Smooth muscle cell (in vitro differentiated cells): ENCODE results near the gene ZNF79. TPM values are rescaled to one million over a fixed set of nuclear protein-coding genes. Genes with fewer than 3 reads are reported as not detected.

Source experiments
- DNase-seq: peaks from one replicate; lab custom pipeline; 2025; ENCODE audit not compliant: unreplicated experiment; lab: John Stamatoyannopoulos, UW
- H2AFZ ChIP-seq: fragments of 200-600 bp; sonication (generic); 2 replicates; pipeline ENCODE4 v1.6.0; 2016; ENCODE audit warnings: antibody characterized with exemption, low read depth, mild to moderate bottlenecking
- H3F3A ChIP-seq: fragments of 200-600 bp; sonication (generic); 2 replicates; pipeline ENCODE4 v1.6.0; 2017; ENCODE audit warnings: antibody characterized with exemption, low read depth
- H3K27ac ChIP-seq: fragments of 200-600 bp; sonication (generic); 2 replicates; pipeline ENCODE4 v1.5.1; 2016; ENCODE audit warnings: low read depth, mild to moderate bottlenecking
- H3K27me3 ChIP-seq: fragments of 200-600 bp; sonication (generic); 2 replicates; pipeline ENCODE4 v1.6.1; 2016; ENCODE audit warnings: low read depth, mild to moderate bottlenecking
- H3K36me3 ChIP-seq: fragments of 200-600 bp; sonication (generic); 2 replicates; pipeline ENCODE4 v1.5.1; 2016; ENCODE audit warnings: low read depth
- H3K4me1 ChIP-seq: fragments of 200-600 bp; sonication (generic); 2 replicates; pipeline ENCODE4 v1.5.1; 2016; ENCODE audit warnings: low read depth
- H3K4me2 ChIP-seq: fragments of 200-600 bp; sonication (generic); 2 replicates; pipeline ENCODE4 v1.6.0; 2016; ENCODE audit warnings: mild to moderate bottlenecking
- H3K4me3 ChIP-seq: fragments of 200-600 bp; sonication (generic); 2 replicates; pipeline ENCODE4 v1.5.1; 2016; ENCODE audit warnings: mild to moderate bottlenecking
- H3K79me2 ChIP-seq: fragments of 200-600 bp; sonication (generic); 2 replicates; pipeline ENCODE4 v1.6.0; 2016; ENCODE audit warnings: low read depth, mild to moderate bottlenecking
- H3K9ac ChIP-seq: fragments of 200-600 bp; sonication (generic); 2 replicates; pipeline ENCODE4 v1.6.0; 2016; ENCODE audit warnings: low read depth
- H3K9me3 ChIP-seq: fragments of 200-600 bp; sonication (generic); replicated peaks from 2 replicates; pipeline ENCODE4 v1.5.1; 2016; ENCODE audit warnings: low read depth
- H4K20me1 ChIP-seq: fragments of 200-600 bp; sonication (generic); 2 replicates; pipeline ENCODE4 v1.6.0; 2016; ENCODE audit warnings: low read depth
- CTCF ChIP-seq: fragments of 200-600 bp; sonication (generic); IDR thresholded peaks from 2 replicates; pipeline ENCODE4 v1.5.1; 2017; ENCODE audit warnings: borderline replicate concordance, mild to moderate bottlenecking, antibody characterized with exemption; ENCODE audit not compliant: insufficient read depth, poor library complexity, severe bottlenecking
- WGBS: methylation state at CpG from one replicate; pipeline ENCODE4 v1.1.7; 2016; ENCODE audit warnings: low lambda C conversion rate; 5-methylcytosine and 5-hydroxymethylcytosine counted together
- polyA plus RNA-seq: library from polyadenylated mRNA; unstranded; fragments of >200 nt; fragmentation: Nextera tagmentation; extraction: Ambion mirVana; gene quantifications from 2 replicates; pipeline ENCODE4 v1.2.1, GENCODE V29; 2016
- total RNA-seq: library from RNA; depleted of rRNA; stranded (reverse); fragments of >200 nt; gene quantifications from 2 replicates; pipeline ENCODE4 v1.2.3, GENCODE V29; 2014

The ZNF79 gene
- total and polyA plus RNA-seq, 2 experiments from 2014 or later: 4.3 to 6.6 TPM

- Histone ChIP-seq H3K27ac (no peak overlapping the region), H3K9ac (no peak overlapping the region), H3K4me2 (peak overlapping the region; percentile 17), H3K4me1 (peaks cover 23% of the 10 kb centered on the region), H4K20me1 (peaks cover 6% of the 10 kb centered on the region), H3F3A (peaks cover 35% of the 10 kb centered on the region), H3K27me3 (no peaks in the 10 kb centered on the region), H2AFZ (no peak overlapping the region), H3K9me3 (no peaks in the 10 kb centered on the region), H3K79me2 (peaks cover 10% of the 10 kb centered on the region), H3K4me3 (no peak overlapping the region), H3K36me3 (no peaks in the 10 kb centered on the region)
- TF ChIP-seq CTCF: no peak
- no peak for DNase-seq
- 71% methylated on average over 2 of the region's 2 CpGs for WGBS
These were observed 30.5 kb upstream of the ZNF79 start for GRCh38 chr9:127393645-127394044.

- Histone ChIP-seq H3K27ac (peak overlapping the region; percentile 54), H4K20me1 (peaks cover 12% of the 10 kb centered on the region), H3K27me3 (no peaks in the 10 kb centered on the region), H3K79me2 (peaks cover 23% of the 10 kb centered on the region), H3K36me3 (no peaks in the 10 kb centered on the region), H3K9ac (no peak overlapping the region), H3F3A (peaks cover 17% of the 10 kb centered on the region), H2AFZ (no peak overlapping the region), H3K4me1 (peaks cover 13% of the 10 kb centered on the region), H3K4me3 (peak overlapping the region; percentile 42), H3K9me3 (no peaks in the 10 kb centered on the region), H3K4me2 (peak overlapping the region; percentile 82)
- 23% methylated on average over 7 of the region's 7 CpGs for WGBS
- no peak for TF ChIP-seq CTCF
- no peak for DNase-seq
These were observed 28.5 kb upstream of the ZNF79 start for GRCh38 chr9:127395497-127396252.

- H3K9me3 ChIP-seq: no peaks in the 10 kb centered on the region
- no peaks in the 10 kb centered on the region for H3K27me3 ChIP-seq
- no peak overlapping the region for H2AFZ ChIP-seq
- WGBS: 7% methylated on average over 27 of the region's 27 CpGs
- H3K9ac ChIP-seq: no peak overlapping the region
- peaks cover 13% of the 10 kb centered on the region for H3F3A ChIP-seq
- peak overlapping the region; percentile 42 for H3K4me3 ChIP-seq
- DNase-seq: no peak
- peak overlapping the region; percentile 54 for H3K27ac ChIP-seq
- no peak for TF ChIP-seq CTCF
- peaks cover 12% of the 10 kb centered on the region for H4K20me1 ChIP-seq
- H3K79me2 ChIP-seq: peaks cover 23% of the 10 kb centered on the region
- peaks cover 12% of the 10 kb centered on the region for H3K4me1 ChIP-seq
- peak overlapping the region; percentile 82 for H3K4me2 ChIP-seq
- H3K36me3 ChIP-seq: no peaks in the 10 kb centered on the region
These were observed 27.9 kb upstream of the ZNF79 start for GRCh38 chr9:127396253-127396807.
